HG03558 (cell line): ENCODE results near the gene ALG6.
"Not testable (repeated sequence)": the region's sequence is repeated elsewhere in the genome, so short reads cannot be mapped to it uniquely, and the experiment has no call there.

Experiments
- ATAC-seq: cut with Tn5 transposase; IDR thresholded peaks from one replicate; pipeline ENCODE4 v1.9.1; 2021; ENCODE audit warnings: moderate number of reproducible peaks; ENCODE audit not compliant: unreplicated experiment; ENCODE audit errors: extremely low read depth

ALG6 gene

DNA sequence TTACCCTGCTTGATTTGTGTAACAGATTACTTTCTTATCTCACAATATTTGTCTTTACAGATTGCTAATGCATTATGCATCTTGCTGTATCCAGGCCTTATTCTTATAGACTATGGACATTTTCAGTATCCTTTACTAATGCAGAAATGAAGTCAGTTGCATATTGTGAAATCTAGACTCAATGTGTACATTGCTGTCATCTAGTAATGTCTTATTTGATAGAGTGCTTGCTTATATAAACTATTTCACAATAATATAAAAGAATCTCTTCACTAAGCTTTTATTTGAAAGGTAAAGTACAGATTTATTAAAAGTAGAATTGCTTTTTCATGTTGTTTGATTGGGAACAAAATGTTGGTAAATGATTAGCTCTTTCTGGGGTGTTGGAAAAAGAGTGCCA lies 39.6 kb downstream of the ALG6 start:
- no peak for ATAC-seq

DNA sequence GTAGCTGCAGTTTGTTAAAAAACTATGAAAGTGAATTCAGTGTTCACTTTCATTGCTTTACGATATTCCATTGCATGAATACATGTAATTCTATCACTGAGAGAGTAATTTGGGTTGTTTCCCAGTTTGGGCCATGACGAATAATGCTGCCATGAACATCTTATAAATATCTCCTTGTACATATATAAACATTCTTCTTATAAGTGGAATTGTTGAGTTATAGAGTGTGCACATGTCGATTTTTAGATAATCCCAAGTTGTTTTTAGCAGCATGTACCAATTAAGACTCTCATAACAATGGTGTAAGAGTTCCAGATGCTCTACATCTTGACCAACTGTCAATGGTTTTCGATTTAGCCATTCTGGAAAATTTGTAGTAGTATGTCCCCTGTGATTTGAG lies 40.9 kb downstream of the ALG6 start:
- no peak for ATAC-seq

DNA sequence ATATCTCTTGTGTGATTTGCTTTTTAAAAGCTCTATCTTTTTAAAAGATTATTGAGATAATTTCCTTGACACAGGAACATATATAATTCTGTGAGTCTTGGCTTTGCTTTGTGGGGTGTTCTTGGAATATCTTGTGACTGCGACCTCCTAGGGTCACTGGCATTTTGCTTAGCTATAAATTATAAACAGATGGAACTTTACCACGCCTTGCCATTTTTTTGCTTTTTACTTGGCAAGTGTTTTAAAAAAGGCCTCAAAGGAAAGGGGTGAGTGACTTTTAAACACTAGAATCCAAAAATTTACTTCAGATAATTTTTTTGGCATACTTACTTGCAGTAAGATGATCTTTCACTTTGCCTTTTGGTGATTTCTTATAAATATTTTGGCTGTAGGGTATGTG lies 43.6 kb downstream of the ALG6 start:
- ATAC-seq, result no peak

DNA sequence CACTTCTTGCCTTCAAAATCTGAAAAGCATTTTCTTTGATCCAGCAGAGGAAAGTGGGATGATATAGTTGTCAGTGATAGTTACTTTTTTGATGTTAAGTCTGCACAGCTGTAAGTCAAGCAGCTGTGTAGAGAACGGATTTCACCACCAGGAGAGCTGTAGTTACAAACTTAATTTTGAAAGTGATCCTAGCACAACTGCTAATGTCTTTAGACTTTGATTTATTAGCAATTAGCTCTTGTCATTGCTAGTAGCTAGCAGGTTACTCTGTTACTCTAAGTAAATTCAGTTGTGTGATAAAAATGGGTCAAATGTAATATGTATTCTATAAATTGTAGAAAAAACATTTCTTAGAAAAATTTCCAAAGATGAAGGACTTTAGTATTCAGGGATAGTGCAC lies 46.0 kb downstream of the ALG6 start:
- no peak for ATAC-seq

DNA sequence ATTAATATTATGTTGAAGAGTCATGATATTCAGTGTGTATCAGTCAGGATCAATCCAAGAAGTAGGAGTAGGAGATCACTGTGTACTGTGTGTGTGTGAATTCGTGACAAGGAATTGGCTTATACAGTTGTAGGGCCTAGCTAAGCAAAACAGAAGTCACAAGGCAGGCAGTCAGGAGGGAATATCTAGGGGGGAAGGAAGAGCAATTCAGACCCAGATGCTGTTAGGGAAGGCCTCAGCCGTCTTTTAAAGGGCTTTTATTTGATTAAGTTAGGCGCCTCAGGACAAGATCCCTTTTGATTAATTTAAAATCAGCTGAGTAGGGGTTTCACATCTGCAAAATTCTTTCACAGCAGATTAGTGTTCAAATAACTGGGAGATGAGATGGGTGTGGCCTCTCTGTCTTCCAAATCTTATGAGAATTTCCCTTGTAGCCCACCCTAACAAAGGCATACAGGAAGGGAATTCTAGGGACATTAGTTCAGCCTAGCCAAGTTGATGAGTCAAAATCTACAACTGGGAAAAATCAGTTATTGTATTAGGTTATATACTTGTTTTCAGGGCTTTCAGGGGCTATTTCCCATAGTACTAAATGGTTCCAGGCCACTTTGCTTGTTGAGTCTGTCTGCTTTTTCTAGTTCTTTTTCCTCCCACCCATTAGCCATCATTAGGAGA lies 47.4 kb downstream of the ALG6 start:
- ATAC-seq, result no peak

DNA sequence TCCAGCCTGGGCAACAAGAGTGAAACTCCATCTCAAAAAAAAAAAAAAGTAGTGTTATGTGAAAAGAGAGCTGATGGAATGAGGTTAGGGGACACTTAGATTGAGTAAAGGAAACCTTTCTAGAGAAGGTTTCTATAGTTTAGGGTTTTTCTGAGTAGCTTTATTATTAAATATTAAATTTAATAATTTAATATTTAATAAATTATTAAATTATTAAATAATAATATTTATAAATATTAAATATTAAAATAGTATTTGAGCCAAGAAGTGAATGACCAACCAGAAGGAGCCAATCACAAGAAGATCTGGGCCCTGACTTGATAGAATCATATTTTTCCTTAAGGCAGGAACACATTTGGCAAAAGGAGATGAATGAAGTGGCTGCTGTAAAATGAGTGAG lies 50.7 kb downstream of the ALG6 start:
- no peak for ATAC-seq

DNA sequence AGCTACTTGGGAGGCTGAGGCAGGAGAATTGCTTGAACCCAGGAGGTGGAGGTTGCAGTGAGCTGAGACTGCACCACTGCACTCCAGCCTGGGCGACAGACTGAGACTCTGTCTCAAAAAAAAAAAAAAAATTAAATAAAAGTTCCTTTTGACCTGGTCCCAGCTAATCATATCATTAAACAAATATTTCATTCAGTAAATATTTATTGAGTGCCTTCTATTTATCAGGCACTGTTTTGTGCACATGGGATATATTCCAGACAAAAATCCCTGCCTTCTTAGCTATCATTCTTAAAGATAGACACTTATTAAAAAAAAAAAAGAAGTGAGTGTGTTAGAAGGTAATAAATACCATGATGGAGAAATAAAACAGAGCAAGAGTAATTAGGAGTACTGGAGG lies 53.3 kb downstream of the ALG6 start:
- not testable (repeated sequence) for ATAC-seq

DNA sequence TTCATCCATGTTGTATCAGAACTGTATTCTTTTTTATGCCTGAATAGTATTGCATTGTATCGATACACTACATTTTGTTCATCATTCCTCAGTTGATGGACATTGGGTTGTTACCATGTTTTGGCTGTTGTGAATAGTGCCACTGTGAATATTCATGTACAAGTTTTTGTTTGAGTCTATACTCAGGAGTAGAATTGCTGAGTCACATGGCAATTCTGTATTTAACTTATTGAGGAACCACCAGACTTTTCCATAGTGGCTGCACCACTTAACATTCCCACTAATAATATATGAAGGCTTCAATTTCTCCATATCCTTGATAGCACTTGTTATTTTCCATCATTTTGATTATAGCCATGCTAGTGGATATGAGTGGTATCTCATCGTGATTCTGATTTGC lies 56.2 kb downstream of the ALG6 start:
- no peak for ATAC-seq

DNA sequence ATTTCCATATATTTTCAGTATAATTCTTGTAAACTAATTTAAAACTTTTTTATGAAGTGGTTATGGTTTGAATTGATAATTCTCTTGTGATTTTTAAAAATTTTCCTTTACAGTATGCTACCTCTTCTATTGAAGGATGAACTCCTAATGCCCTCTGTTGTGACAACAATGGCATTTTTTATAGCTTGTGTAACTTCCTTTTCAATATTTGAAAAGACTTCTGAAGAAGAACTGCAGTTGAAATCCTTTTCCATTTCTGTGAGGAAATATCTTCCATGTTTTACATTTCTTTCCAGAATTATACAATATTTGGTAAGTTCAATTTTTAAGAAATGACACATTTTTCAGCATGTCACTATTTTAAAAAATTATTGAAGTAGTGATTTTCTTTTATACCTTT lies 61.4 kb downstream of the ALG6 start:
- no peak for ATAC-seq

DNA sequence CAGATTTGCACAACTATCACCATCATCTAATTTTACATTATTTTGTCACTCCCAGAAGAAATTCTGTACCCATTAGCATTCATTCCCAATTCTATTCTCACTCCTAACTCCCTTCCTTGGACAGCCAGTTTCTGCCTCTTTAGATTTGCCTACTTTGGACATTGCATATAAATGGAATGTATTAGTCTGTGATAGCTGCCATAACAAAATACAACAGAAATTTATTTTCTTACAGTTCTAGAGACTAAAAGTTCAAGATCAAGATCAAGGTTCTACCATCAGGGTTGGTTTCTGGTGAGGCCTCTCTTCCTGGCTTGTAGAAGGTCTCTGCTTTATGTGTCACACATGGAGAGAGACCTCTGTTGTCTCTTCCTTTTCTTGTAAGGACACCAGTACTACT lies 61.9 kb downstream of the ALG6 start:
- ATAC-seq, result no peak

DNA sequence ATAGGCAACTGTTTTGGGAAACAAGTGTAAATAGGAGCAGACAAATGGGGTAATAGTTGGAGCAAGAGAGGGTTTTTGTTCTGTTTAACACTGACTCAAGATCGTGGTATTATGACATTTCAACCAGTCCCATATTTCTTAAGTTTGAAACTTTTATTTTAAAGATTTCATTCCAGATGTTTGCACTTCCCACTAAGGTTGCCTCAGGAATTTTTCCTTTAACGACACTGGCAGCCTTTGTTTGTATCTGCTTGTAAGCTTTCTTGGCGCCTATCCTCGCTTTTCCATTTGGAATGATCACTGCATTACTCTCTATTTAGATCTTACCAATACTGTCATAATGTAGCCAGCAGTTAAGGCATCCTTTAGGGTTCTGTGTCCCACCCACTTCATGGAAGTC lies 67.7 kb downstream of the ALG6 start:
- ATAC-seq, result no peak

DNA sequence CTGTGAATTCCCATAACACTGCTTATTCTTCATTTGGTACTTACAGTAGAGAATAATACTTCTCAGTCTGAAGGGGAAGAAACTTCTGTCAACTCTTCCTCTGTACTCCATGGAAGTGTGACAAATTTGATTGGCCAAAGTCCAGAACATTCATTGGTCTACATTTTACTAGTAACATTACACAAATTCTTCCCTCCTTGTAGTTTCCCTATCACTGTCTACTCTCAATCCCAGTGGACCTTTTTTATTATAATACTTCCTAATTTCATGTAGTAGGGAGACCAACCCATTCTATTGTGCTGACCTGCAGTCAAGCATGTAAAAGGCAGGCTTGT lies 74.7 kb downstream of the ALG6 start:
- no peak for ATAC-seq

DNA sequence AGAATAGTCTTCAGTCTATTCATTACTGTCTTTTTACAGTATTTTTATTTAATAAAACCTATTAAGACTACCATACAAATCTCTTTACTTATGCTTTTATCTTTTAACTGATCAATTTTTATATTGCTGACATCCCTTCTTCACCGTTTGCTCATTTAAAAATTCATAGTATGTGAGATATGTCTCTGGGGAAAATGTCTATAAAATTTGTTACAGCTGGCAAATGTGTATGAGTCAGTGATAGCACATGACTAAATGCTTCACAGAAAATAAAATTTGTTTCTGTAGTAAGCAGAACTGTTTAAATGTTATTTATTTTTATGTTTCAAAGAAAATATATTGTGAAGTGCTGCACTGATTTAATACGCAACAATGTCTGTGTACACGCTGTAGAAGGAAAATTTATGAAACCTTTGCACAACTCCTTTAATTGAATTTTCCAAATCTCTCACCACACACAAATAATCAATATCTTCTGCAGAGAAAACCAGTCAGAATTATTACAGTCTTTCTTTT lies 81.4 kb downstream of the ALG6 start:
- ATAC-seq, result no peak

DNA sequence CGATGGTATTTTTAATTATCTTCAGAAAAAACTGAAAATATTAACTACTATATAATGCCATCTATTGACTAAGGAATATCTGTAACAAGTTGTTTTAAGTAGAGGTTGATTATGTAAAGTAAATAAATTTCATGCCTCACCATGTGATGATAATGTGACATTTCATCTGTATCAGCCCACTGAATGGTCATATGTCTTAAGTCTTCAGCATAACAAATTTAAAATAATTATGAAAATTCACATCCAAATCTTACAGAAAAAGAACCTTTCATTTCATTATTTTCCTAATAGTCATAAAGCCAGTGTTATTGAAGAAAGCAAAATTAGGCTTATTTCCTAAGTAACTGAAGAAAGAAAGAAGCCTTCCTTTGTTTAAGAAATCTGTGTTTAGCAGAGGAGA lies 83.0 kb downstream of the ALG6 start:
- no peak for ATAC-seq

DNA sequence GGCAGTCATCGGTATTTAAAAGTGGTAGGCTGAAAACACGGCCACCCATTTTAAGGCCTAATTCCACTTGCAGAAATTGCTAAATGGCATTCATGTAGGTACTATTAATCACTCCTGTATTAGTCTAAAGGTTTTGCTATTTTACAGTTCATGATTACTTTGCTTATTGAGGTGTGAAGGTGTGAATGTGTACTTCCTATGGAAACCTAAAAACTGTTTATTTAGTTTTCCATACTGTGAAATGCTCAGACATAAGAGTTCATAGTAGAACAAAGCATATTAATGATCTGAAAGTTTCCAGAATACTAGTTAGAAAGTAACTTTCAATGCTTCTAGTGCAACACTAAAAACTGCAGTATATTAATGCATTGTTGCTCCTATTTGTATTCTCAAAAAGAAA lies 85.8 kb downstream of the ALG6 start:
- ATAC-seq, result no peak

DNA sequence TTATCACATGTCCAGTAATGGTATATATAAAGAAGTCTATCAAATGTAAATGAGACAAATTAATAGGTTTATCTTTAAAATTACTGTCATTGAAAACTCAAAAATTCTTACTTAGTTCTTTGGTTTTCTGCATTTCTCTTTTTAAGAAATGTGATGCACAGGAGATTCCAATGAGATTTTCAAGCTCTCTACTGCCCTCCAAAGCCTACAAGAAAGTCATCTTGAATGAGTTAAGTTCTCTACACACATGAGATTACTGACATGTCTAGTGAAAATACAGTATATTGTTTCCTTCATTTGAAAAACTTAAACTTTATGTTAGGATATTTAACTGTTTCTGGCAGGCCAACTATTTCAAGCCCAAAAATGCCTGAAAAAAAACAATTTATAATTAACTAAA lies 86.8 kb downstream of the ALG6 start:
- no peak for ATAC-seq

DNA sequence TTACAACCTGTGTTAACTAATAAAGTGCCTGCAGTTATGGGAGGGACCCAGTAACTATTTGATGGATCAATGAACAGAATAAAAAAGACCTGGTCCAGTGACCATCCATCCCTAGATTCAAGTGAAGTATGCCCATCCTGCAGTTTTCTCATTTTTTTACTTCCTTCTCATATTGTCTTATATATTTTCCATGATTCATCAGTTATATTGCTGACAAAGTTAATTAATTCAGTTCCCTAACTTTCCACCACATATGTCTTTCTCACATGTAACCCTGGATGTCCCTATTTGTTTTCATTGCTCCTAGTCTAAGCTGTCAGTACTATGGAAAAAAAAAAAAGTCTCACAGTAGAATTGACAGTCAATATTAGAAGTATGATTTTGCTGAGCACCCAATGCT lies 91.3 kb downstream of the ALG6 start:
- ATAC-seq, result no peak

DNA sequence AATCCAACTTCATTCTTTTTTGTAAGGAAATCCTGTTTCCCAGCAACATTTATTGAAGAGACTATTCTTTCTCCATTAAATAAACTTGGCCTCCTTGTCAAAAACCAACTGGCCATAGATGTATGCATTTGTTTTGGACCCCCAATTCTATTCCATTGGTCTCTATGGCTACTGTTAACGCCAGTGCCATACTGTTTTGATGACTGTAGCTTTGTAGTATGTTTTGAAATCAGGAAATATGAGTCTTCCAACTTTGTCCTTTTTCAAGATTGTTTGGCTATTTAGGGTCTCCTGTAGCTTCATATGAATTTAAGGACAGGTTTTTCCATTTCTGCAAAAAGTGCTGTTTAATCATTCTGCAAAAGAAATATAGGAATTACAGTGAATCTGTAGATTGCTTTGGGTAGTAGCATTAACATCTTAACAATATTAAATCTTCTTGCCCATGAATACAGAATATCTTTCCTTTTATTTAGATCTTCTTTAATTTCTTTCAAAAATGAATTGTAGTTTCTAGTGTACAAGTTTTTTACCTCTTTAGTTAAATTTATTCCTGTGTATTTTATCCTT lies 94.3 kb downstream of the ALG6 start:
- no peak for ATAC-seq

DNA sequence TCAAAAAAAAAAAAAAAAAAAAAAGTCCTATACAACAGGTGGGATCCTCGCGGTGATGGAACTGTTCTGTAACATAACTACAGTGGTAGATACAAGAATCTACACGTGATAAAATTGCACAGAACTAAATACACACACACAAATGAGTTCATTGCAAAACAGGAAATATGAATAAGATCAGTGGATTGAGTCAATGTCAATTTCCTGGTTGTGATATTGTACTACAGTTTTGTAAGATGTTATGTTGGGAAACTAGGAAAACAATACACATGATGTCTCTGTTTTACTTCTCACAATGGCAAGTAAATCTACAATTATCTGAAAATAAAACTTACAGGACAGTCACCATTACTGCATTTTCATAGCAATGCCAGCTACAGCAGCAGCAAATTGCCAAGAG lies 95.8 kb downstream of the ALG6 start:
- no peak for ATAC-seq

DNA sequence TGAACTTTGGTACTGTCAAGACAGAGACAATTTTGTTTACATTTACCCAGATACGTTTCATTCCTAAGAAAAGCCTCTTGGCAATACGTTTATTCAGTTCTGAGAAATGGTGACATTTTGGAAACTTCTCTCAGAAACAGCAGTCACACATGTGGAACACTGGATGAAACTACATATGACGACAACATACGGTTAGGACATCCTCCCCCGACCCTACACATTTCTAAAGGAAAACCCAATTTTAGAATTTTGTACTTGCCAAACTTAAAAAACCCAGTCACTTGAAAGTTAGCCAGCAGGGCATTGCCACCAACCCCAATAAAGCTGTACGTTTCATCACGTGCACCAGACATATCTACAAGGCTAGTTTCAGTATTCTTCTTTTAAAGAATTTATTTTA lies 98.8 kb downstream of the ALG6 start:
- no peak for ATAC-seq

DNA sequence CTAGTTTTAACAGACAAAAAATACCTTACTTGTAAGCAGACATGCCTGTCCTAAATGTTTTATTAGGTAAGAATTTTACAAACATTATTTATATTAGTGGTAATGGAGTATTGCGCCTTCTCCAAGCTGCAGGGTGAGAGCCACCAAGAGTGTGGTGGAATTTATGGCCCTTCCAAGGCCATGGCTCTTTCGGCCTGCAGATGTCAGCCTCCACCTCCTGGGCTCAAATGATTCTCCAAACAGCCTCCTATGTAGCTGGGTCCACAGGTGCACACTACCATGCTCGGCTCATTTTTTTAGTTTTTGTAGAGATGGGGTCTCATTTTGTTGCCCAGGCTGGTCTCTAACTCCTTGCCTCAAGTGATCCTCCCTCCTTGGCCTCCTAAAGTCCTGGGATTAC lies 99.3 kb downstream of the ALG6 start:
- ATAC-seq, result no peak

DNA sequence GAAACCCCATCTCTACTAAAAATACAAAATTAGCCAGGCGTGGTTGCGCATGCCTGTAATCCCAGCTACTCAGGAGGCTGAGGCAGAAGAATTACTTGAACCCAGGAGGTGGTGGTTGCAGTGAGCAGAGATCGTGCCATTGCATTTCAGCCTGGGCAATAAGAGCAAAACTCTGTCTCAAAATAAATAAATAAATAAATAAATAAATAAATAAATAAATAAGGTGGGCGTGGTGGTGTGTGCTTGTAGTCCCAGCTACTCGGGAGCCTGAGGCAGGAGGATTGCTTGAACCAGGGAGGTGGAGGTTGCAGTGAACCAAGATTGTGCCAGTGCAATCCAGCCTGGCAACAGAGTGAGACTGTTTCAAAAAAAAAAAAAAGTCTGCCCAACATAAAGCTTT lies 101.3 kb downstream of the ALG6 start:
- ATAC-seq, result not testable (repeated sequence)
